ENCODE results near the gene PRTFDC1.

GRCh38 chr10:24894728-24895127 lies 57.7 kb downstream of the PRTFDC1 start:
- no peak for TF ChIP-seq REST (IDR thresholded peaks at IDR 0.05; ENCODE audit: low read depth)
- TF ChIP-seq RAD21 (IDR thresholded peaks at IDR 0.05; ENCODE audit: low read depth) = no peak
- TF ChIP-seq EP300 (IDR thresholded peaks at IDR 0.05; ENCODE audit: borderline replicate concordance) = no peak
- TF ChIP-seq CREB1 (IDR thresholded peaks at IDR 0.05; ENCODE audit: low read depth) = no peak
- TF ChIP-seq CEBPB (IDR thresholded peaks at IDR 0.05) = no peak
- no peak for TF ChIP-seq TEAD4 (IDR thresholded peaks at IDR 0.05)
